Germinal center (tissue), 1 donor: Measurements from ENCODE around the gene TRAF7.
"Not testable (repeated sequence)": the region's sequence is repeated elsewhere in the genome, so short reads cannot be mapped to it uniquely, and the experiment has no call there.

Experiments used
- DNase-seq: peaks from one replicate; pipeline ENCODE4 v3.0.0; 2012; ENCODE audit warnings: mixed read lengths, low spot score

Gene TRAF7

DNA sequence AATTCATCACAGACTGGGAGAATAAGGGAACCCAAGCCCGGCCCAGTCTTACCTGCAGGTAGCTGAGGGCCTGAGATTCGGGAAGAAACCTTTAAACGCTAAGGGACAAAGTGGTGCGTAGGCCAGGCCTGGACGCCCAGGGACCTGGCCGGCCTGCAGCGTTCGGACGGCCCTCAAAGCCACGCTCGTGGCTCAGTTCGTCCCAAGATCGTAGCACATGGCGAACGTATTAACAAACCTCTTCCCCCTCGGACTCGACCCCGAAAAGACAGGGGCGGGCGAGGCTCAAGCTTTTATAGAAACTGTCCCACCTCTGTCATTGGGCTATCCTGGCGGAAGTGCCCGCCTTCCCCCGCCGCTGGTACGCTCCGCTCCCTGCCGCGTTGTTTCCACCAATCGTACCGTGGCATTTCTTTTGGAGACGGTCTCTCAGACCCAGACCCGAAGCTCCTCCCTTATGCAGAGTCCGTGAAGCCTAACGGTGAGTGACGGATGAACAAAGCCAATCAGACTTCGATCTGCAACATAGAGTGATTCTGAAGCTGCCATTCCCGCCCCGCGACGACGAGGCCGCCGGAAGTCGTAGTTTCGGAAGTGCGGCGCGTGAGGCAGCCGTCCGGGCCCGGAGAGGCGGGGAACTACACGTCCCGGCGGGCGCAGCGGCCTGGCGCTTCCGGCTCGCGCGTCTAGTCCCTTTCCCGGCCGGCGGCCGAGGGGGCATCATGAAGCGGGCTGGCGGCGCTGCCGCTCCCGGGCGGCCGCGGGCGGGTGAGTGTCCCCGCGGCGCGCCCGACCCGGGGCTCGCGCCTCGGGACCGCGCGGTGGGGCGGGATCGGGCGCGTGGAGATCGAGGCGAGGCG, at the start of gene TRAF7:
TRAF7 (plus strand) TSS at position 692 of the 860 bp plus-strand sequence. CDS start 8,139 bp downstream, outside the sequence.
- DNase-seq, result peak; percentile 99

DNA sequence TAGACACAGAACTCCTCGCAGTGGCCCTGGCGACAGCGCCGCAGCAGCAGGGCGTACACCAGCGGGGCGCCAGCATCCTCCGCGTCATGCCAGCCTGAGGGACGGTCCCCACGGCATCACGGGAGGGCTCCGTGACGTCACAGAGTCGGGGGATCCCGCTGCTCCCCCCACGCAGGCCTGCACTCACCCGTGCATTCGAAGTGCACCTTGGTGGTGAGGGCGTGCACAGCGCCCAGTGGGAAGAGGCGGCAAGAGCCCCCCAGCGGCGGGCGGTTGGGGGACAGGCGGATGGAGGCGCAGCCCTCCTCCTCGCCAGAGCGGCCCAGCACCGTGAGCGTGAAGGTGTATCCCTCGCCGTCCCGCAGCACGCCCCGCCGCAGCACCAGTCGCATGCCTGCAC, 49.4 kb upstream of the TRAF7 start:
- not testable (repeated sequence) for DNase-seq

DNA sequence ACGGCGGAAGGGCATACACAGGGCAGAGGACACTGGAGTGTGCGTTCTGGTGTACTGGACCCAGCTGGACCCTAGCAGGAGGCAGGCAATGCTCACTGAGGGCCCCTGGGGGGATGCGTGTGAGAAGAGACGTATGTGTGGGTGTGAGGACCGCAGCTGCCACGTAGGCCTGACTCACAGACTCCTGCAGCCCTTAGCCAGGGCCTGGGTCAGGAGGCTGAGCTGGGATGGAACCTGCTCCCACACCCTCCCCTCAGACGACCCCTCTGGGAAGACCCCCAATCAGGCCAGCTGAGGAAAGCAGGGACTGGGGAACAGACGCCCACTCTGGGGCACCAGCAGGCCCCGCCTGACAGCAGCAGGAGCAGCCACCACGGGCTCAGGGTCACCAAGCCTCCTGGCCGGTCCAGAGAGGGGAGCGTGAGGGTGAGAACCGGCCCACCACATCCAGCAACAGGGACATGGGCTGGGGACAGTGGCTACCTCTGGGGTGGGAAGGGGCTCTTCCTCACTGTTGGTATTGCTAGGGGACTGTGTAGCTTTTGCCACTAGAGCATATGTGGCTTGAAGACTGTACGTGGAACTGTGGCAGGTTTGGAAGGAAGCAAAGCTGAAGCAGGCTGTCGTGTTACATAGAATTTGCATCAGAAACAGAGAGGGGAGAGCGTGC, 48.3 kb upstream of the TRAF7 start:
- not testable (repeated sequence) for DNase-seq

DNA sequence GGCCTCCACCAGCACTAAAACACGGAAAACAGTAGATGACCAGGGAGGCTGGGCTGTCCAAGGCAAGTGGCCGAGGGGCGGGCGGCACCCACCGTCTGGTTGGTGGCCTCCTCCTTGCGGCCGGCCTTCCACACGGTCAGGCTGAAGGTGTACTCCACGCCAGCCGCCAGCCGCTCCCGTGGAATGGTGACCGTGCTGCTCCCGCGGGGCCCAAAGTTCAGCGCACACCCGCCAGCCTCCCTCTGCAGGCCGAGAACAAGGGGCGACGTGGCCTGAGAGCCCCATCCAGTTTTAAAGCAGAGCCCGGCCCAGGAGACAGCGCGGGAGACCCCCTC, 47.8 kb upstream of the TRAF7 start:
- DNase-seq, result not testable (repeated sequence)

DNA sequence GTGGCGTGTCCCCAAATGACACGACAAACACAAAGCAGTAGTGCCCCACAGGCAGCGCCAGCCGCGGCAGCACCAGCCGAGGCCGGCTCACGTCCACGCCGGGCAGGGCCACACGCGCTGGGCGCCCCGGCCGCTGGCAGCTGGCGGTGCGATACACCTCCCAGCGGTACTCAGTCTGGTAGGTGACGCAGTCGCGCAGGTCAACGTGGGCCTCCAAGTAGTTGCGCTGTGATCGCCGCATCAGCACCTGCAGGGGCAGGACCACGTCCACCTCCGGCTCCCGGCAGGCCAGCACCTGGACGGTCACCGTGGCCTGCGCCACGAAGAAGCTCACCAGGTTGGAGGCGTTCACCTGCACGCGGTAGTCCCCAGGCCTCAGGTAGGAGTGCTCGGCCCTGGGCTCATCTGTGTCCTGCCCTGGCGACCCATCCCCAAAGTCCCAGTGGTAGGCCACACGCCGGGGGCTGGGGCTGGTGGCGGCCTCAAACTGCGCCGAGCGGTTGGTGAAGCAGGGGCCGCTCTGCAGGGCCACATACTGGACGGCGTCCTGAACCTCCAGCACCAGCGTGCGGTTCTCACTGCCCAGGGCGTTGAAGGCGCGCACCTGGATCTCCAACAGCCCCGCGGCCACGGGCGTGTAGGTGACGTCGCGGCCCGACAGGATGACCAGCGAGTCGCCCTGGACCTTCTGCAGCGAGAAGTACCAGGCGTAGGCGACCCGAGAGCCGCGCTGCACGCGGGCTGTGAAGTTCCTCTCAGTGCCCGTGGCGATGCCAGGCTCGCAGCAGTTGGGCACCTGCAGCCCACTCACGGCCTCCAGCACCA, 46.9 kb upstream of the TRAF7 start:
- DNase-seq, result not testable (repeated sequence)

DNA sequence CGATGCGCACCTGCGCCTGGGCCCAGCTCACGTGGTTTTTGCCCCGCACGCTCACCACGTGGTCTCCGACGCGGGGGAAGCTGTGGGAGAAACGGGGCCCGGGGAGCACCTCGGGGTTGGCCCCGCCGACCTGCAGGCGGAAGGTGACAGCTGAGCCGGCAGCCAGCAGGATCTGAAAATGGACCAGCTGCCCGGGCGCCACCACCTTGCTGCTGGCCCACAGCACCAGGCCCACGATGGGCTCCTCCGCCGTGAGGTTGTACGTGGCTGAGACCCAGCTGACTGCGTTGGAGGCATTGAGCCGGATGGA, 46.4 kb upstream of the TRAF7 start:
- not testable (repeated sequence) for DNase-seq

DNA sequence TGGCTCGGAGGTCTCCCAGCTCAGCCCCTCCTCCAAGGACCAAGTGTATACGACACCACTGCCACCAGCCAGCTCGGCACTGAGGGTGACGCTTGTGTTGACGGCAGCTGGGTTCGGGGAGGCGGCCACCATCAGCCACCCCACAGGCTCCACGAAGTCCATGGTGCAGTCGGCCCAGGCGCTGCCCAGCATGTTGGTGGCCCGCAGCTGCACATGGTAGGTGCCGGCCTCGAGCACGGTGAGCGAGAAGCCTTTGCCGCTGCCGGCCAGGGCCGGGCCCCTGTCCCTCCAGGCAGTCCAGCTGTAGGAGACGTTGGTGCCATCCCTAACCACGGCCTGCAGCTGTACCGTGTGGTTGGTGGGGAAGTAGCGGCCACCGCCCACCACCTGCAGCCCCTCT, 45.7 kb upstream of the TRAF7 start:
- DNase-seq, result not testable (repeated sequence)

DNA sequence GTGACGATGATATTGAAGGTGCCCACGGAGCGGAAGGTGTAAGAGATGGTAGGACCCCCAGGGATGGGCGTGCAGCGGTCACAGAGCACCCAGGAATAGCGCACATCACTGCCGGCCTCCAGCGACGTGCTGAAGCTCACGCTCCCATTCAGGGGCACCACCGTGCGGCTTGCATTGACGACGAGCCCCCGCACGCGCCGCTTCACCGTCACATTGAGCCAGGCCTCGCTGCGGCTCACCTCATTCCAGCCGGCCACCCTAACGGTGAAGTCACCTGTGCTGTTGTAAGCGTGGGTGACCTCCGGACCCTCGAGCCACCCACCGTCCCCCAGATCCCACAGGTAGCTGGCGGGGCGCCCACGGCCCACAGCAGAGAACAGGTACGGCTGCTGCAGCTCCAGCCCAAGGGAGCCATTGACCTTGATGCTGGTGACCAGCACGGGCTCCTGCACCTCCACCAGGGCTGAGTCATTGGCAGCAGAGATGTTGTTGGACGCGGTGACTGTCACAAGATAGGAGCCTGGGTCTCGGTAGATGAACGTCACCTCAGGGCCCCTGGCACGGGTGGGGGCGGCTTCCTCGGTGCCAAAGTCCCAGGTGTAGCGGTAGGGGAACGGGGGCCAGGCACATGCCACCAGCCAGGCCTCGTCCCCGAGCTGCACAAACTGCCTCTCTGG, 45.1 kb upstream of the TRAF7 start:
- DNase-seq, result not testable (repeated sequence)

DNA sequence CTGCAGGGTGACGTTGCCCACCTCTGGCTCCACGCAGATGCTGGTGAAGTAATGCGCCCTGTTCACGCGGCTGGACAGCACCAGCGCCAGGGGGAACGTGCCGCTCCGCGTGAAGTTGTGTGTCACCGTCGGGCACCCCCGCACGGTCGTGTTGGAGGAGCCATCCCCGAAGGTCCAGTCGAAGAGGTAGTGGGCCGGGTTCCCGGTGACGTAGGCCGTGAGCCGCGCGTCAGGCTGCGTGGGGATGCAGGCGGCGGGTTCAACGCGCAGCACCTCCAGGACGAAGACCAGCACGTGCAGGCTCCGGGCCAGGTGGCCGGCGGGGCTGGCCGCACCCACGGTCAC, 44.6 kb upstream of the TRAF7 start:
- DNase-seq, result not testable (repeated sequence)

DNA sequence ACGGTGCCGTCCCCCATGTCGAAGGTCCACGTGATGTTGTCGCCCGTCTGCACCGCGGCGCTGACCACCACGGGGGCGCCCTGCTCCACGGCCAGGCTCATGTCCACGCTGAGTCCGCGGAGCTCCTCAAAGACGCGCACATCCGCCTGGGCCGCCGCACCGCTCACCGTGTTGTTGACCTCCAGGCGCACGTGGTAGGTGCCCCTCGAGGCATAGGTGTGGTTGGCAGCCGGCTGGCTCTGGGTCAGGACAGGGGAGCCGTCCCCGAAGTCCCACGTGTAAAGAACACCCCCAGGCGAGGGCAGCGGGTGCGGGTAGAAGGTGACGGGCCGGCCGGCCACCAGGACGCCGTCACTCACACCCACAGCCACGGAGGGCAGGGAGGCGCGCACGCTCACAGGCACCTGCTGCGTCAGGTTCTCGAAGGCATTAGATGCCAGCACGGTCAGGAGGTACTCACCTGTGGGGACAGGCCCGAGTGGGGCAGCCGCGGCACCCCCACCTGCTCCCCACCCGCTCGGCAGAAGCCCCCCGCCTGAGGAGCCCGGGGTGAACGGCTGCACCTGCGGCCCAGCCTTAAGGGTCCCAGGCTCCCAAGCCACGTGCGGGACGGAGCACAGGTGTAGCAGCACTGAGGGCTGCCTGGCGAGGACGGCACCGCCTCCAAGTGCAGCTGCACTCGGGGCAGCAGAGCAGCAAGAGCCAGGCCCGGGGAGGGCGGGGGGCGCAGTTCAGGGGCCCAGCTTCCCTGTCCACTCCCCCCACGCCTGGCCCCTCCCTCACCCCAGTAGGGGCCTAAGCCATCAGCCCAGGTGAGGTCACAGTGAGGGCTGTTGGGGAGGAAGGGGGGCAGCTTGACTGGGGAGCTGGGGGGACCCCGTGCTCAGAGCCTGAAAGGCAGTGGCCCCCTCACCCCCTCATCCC, 43.9 kb upstream of the TRAF7 start:
- DNase-seq, result not testable (repeated sequence)

DNA sequence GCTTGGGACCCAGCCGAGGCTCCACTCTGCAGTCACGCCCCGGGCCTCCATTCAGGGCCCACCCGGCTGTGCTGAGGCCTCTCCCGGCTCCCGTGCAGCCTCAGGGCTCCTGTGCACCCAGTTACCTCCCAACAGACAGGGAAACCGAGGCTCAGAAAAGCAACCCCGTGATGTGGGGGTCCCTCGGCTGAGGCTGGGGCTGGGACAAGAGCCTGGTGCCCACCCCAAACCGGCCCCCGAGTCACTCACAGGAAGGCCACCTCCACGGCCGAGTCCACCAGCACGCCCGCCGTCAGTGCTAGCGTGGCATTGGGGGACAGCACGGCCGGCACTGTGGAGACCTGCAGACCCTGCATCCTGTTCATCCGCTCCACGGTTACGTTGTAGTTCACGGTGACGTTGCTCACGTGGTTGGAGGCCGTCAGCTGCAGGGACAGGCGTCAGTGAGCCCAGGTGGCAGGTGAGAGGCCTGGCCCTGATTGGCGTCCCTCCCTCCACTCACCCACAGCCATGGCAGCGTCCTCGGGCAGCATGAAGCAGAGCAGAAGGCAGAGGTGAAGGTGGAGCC, 43.0 kb upstream of the TRAF7 start:
- DNase-seq, result not testable (repeated sequence)

DNA sequence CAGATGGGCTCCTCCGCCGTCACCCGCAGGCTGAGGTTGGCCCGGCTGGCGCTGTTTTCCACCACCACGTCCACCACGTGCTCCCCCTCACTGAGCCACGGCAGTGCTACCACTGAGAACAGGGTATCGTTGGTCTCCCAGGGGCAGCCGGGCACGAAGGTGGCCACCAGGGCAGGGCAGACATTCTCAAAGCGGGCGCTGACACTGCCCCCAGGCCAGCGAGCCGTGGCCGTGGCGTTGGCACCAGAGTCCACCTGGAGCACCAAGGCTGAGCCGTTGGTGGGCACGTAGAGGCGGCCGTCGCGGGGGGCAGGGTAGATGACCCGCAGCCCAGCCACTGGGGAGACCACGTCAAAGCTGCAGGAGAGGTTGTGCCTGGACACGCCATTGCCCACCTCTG, 41.4 kb upstream of the TRAF7 start:
- DNase-seq, result not testable (repeated sequence)

DNA sequence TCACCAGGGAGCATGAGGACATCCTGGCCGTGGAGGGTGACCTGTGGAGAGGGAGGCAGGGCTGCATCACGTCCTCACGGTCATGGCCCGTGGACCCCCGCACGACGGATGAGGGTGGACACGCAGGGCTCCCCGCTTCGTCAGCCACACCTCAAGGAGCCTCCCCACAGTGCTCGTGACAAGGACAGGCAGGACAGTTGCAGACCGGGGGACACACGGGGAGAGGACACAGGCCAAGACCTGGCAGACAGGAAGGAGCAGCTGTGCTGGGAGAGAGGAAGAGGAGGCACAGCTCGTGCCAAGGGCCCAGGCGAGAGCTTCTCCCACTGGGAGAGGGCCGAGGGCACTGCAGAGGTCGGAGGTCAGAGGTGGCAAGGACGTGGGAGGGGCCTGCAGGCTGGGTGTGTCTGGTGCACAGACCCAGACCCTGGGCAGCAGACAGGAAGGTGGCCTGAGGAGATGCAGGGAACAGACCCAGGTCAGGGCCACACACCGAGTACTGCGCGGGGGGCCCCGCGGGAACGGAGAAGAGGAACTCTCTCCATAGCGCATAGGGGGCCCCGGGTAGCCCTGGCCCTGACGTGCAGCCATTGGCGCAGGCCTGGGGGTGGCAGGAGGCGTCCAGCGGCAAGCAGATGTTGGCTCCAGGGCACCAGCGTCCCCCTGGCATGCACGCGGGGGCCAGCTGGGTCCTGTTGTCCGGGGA, 40.5 kb upstream of the TRAF7 start:
- not testable (repeated sequence) for DNase-seq

DNA sequence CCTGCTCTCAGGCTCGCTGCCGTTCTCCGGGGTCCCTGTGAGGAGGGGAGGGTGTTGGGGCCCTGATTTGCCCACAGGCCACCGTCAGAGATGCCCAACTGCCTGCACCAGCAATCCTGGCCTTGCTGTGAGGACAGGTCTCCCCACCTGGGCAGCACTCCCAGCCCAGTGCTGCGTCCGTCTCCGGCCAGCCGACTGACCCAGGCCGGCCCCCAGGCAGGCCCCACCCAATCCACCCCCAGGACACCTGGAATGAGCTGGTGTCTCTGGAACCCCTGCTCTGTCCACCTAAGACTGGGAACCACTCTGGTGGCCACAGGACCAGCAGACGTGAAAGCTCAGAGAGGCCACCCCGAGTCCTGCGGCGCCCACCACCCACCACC, 40.0 kb upstream of the TRAF7 start:
- no peak for DNase-seq

DNA sequence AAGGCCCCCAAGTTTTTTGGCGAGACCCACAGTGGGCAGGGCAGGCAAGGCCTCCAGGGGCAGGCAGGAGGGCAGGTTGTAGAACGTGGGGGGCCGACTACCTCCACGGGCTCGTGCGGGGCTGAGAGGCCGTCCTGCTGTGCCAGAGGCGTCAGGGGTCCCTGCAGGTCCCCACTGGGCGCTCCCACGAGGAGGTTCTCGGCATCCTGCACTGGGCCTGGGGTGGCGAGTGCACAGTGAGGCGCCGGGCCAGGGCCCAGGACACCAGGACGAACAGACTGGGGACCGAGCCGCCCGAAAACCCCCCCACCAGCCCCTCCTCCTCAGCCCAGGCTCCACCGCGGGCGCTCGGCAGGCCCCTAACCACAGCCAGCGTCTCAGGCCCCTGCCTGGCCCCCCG, 39.2 kb upstream of the TRAF7 start:
- not testable (repeated sequence) for DNase-seq

DNA sequence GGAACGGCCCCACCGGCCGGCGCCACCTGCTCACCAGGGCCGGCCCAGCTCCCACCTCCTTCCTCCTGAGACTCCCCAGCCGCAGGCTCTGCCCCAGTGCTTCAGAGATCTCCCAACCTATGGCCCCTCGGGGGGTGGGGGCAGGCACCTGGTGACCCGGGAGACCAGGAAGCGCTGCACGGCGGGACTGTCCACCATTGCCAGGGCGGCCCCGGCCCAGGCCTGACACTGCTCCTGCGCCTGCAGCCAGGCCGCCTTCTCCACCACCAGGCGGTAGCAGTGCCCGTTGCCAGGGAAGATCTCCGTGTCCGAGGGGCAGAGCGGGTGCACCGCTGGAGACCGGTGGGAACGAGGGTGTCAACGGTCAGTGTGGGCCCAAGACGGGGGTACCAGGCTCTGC, 38.2 kb upstream of the TRAF7 start:
- not testable (repeated sequence) for DNase-seq

DNA sequence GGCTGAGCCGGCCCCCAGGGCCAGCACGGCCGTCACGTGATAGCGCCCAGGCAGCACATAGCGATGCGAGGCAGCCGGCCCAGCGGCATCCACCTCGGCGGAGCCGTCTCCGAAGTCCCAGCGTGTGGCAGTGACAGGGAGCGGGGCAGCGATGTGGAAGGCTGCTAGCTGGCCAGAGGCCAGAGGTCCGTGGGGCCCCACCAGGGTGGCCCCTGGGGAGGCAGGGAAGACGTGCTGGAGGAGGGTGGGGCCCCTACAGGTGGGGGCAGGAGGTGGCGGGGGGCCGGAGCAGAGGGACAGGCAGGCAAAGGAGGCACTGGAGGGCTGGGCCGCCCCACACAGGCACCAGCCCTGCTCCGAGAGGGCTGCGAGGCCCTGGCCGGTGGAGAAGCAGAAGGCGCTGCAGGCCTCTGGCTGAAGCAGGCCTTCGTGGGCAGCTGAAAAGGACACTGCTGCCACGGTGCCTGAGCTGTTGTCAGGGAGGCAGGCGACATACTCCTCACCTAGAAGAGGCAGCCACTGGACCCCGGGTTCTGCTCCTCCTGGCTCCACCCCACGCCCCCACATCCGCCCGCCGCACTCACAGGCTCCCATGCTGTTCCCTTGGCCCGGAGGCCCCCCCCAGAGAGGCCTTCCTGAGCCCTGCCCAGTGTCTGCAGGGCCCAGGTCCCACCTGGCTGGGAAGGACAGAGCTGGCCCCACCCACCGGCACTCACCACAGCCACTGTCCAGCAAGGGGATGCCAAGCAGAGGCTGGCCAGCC, 37.4 kb upstream of the TRAF7 start:
- DNase-seq, result not testable (repeated sequence)

DNA sequence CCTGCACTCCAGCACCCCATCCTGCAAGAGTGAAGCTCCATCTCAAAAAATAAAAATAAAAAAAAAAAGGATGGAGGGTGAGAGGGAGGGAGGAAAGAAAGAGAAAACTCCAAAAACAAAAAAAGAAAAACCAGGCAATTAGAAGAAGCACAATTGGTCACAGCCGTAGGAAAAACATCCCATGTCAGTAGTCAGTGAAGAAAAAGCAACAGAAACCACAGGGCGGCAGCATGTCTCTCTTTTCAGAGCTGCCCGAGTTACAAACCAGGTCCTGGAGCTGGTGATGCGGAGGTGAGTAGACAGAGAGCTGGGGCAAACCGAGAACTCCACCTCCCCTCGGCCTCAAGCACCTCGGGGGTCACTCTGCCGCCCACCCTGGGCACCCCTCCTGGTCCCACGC, 34.3 kb upstream of the TRAF7 start:
- DNase-seq, result not testable (repeated sequence)

DNA sequence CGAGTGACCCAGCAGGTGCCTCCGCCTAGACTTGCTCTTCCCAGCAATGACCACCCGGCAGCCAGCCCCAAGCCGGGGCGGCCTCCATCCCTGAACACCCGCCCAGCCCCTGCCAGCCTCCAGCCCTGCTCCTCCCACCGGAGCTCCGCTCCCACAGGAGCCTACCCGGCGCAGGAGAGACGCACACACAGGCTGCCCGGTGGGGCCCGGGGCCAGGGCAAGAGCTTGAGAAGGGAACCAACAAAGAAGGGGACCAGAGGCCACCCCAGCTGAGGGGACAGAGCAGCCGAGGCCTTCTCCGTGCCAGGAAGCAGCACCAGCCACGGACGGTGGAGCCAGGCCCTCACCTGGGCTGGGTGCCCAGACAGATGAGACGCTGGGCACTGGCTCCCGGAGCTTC, 33.7 kb upstream of the TRAF7 start:
- DNase-seq, result no peak
